Activated T-helper 1 cell treated with anti-CD3 and anti-CD28 coated beads, Interleukin-12 subunit alpha, Interleukin-12 subunit beta, Interleukin-2, Interleukin-4 antibody, amounts not matched to agents 30 ng/mL and 10 ng/mL and 1 ng/mL, durations not matched to agents 14 hours and 24 hours and 36 hours (primary cell): ENCODE results near the gene HACE1. TPM values are rescaled to one million over a fixed set of nuclear protein-coding genes. Genes with fewer than 3 reads are reported as not detected.
A peak's percentile ranks its signal among the peaks of the same experiment; 100 is the strongest.
"Not testable (repeated sequence)": the region's sequence is repeated elsewhere in the genome, so short reads cannot be mapped to it uniquely, and the experiment has no call there.

Experiments used
- DNase-seq: peaks from one replicate; pipeline ENCODE4 v3.0.0; 2021; ENCODE audit warnings: low spot score
- H3K27ac Mint-ChIP-seq: one replicate; pipeline ENCODE4 v1.8.0; 2021; ENCODE audit warnings: mild to moderate bottlenecking, mixed read lengths
- H3K27me3 Mint-ChIP-seq: one replicate; pipeline ENCODE4 v1.8.0; 2022; ENCODE audit warnings: mild to moderate bottlenecking, moderate library complexity, mixed read lengths; ENCODE audit not compliant: insufficient read depth
- H3K36me3 Mint-ChIP-seq: one replicate; pipeline ENCODE4 v1.8.0; 2021; ENCODE audit warnings: low read depth, mixed read lengths
- H3K4me1 Mint-ChIP-seq: one replicate; pipeline ENCODE4 v1.8.0; 2021; ENCODE audit warnings: low read depth, mixed read lengths
- H3K4me3 Mint-ChIP-seq: one replicate; pipeline ENCODE4 v1.8.0; 2021; ENCODE audit warnings: mild to moderate bottlenecking, moderate library complexity, mixed read lengths
- H3K9me3 Mint-ChIP-seq: one replicate; pipeline ENCODE4 v1.8.0; 2021; ENCODE audit warnings: mixed read lengths
- intact Hi-C: fragments of 100-400 bp; cut with micrococcal nuclease; formaldehyde crosslinking; loops from one replicate; pipeline ENCODE4 v1.15.1; 2024
- total RNA-seq: library from RNA; stranded (reverse); gene quantifications from 2 replicates; pipeline ENCODE4 v1.2.3, GENCODE V29; 2022

Gene HACE1
- 16.9 and 19.3 TPM in 2 replicates for total RNA-seq

- Mint-ChIP-seq H3K27ac (peak within 1 kb of the TSS; percentile 82), H3K36me3 (no peaks in the 10 kb centered on the region), H3K9me3 (no peaks in the 10 kb centered on the region), H3K4me1 (peaks cover 24% of the 10 kb centered on the region), H3K4me3 (peak within 1 kb of the TSS; percentile 95), H3K27me3 (peaks cover 2% of the 10 kb centered on the region)
- intact Hi-C loops, result loop anchor here (1.0 to 5.0 kb wide), 4 partner anchors 70 to 1663 kb away; partner anchors contain the start of gene PREP
- peak; percentile 87 for DNase-seq
Observed at GRCh38 chr6:104859225-104860146, at the start of gene HACE1. HACE1 (minus strand) TSS chr6:104859919; CDS start chr6:104859642, 277 bp downstream.

- H3K27ac Mint-ChIP-seq, result no peak overlapping the region
- intact Hi-C loops, result no loop called here
- DNase-seq, result no peak
- H3K9me3 Mint-ChIP-seq, result no peaks in the 10 kb centered on the region
- no peaks in the 10 kb centered on the region for H3K27me3 Mint-ChIP-seq
- H3K36me3 Mint-ChIP-seq, result no peaks in the 10 kb centered on the region
- no peak overlapping the region for H3K4me3 Mint-ChIP-seq
- no peaks in the 10 kb centered on the region for H3K4me1 Mint-ChIP-seq
Observed at GRCh38 chr6:104908888-104909525, 49.3 kb upstream of the HACE1 start.

- no peaks in the 10 kb centered on the region for H3K4me1 Mint-ChIP-seq
- H3K4me3 Mint-ChIP-seq, result no peak overlapping the region
- H3K27ac Mint-ChIP-seq, result no peak overlapping the region
- no peak for DNase-seq
- H3K36me3 Mint-ChIP-seq, result no peaks in the 10 kb centered on the region
- no peaks in the 10 kb centered on the region for H3K9me3 Mint-ChIP-seq
- H3K27me3 Mint-ChIP-seq, result no peaks in the 10 kb centered on the region
- intact Hi-C loops, result no loop called here
Observed at GRCh38 chr6:104908031-104908887, 48.5 kb upstream of the HACE1 start.

GRCh38 chr6:104898893-104899292, 39.2 kb upstream of the HACE1 start:
- H3K4me3 Mint-ChIP-seq, H3K27me3 Mint-ChIP-seq, H3K4me1 Mint-ChIP-seq, DNase-seq, H3K27ac Mint-ChIP-seq, H3K9me3 Mint-ChIP-seq, H3K36me3 Mint-ChIP-seq: not testable (repeated sequence)
- intact Hi-C loops, result loop anchor here (5.0 kb wide), 1 partner anchor 43 kb away; no protein-coding TSS in a partner anchor

GRCh38 chr6:104896914-104897313, 37.2 kb upstream of the HACE1 start:
- peaks cover 2% of the 10 kb centered on the region for H3K27me3 Mint-ChIP-seq
- DNase-seq, result no peak
- no peaks in the 10 kb centered on the region for H3K9me3 Mint-ChIP-seq
- H3K36me3 Mint-ChIP-seq, result no peaks in the 10 kb centered on the region
- intact Hi-C loops, result loop anchor here (5.0 kb wide), 1 partner anchor 45 kb away; no protein-coding TSS in a partner anchor
- no peaks in the 10 kb centered on the region for H3K4me1 Mint-ChIP-seq
- no peak overlapping the region for H3K27ac Mint-ChIP-seq
- no peak overlapping the region for H3K4me3 Mint-ChIP-seq

GRCh38 chr6:104888066-104888465, 28.3 kb upstream of the HACE1 start:
- DNase-seq, result no peak
- Mint-ChIP-seq H3K27ac (no peak overlapping the region), H3K36me3 (no peaks in the 10 kb centered on the region), H3K4me3 (no peak overlapping the region), H3K9me3 (peaks cover 5% of the 10 kb centered on the region), H3K27me3 (peaks cover 2% of the 10 kb centered on the region), H3K4me1 (no peaks in the 10 kb centered on the region)
- intact Hi-C loops, result no loop called here

- DNase-seq, result no peak
- intact Hi-C loops, result no loop called here
Observed at GRCh38 chr6:104887350-104887749, 27.6 kb upstream of the HACE1 start.

GRCh38 chr6:104885518-104886043, 25.9 kb upstream of the HACE1 start:
- intact Hi-C loops, result no loop called here
- peaks cover 2% of the 10 kb centered on the region for H3K27me3 Mint-ChIP-seq
- H3K4me1 Mint-ChIP-seq, result no peaks in the 10 kb centered on the region
- H3K27ac Mint-ChIP-seq, result no peak overlapping the region
- H3K9me3 Mint-ChIP-seq, result peaks cover 5% of the 10 kb centered on the region
- DNase-seq, result no peak
- no peak overlapping the region for H3K4me3 Mint-ChIP-seq
- H3K36me3 Mint-ChIP-seq, result no peaks in the 10 kb centered on the region

More at GRCh38 chr6:104887350-104887749, 27.6 kb upstream of the HACE1 start:
- Mint-ChIP-seq H3K4me1 (no peaks in the 10 kb centered on the region), H3K4me3 (no peak overlapping the region), H3K36me3 (no peaks in the 10 kb centered on the region), H3K27ac (no peak overlapping the region), H3K9me3 (peaks cover 5% of the 10 kb centered on the region), H3K27me3 (peaks cover 2% of the 10 kb centered on the region)

GRCh38 chr6:104884867-104885517, 25.3 kb upstream of the HACE1 start:
- no peak overlapping the region for H3K27ac Mint-ChIP-seq
- H3K27me3 Mint-ChIP-seq, result peaks cover 2% of the 10 kb centered on the region
- no peaks in the 10 kb centered on the region for H3K4me1 Mint-ChIP-seq
- intact Hi-C loops, result no loop called here
- no peak overlapping the region for H3K4me3 Mint-ChIP-seq
- DNase-seq, result no peak
- H3K36me3 Mint-ChIP-seq, result no peaks in the 10 kb centered on the region
- H3K9me3 Mint-ChIP-seq, result peaks cover 5% of the 10 kb centered on the region

- no peaks in the 10 kb centered on the region for H3K36me3 Mint-ChIP-seq
- H3K27me3 Mint-ChIP-seq, result no peaks in the 10 kb centered on the region
- no peak for DNase-seq
- no peak overlapping the region for H3K27ac Mint-ChIP-seq
- H3K9me3 Mint-ChIP-seq, result no peaks in the 10 kb centered on the region
- no peaks in the 10 kb centered on the region for H3K4me1 Mint-ChIP-seq
- no peak overlapping the region for H3K4me3 Mint-ChIP-seq
- intact Hi-C loops, result no loop called here
Observed at GRCh38 chr6:104881964-104882668, 22.4 kb upstream of the HACE1 start.

GRCh38 chr6:104862456-104862855, 2.7 kb upstream of the HACE1 start:
- intact Hi-C loops, result no loop called here
- no peaks in the 10 kb centered on the region for H3K36me3 Mint-ChIP-seq
- no peak for DNase-seq
- no peak overlapping the region for H3K27ac Mint-ChIP-seq
- H3K27me3 Mint-ChIP-seq, result peaks cover 15% of the 10 kb centered on the region
- H3K4me3 Mint-ChIP-seq, result no peak overlapping the region
- peaks cover 24% of the 10 kb centered on the region for H3K4me1 Mint-ChIP-seq
- H3K9me3 Mint-ChIP-seq, result no peaks in the 10 kb centered on the region
